HG03521 (cell line): Measurements from ENCODE around the gene SFPQ.
"Not testable (repeated sequence)": the region's sequence is repeated elsewhere in the genome, so short reads cannot be mapped to it uniquely, and the experiment has no call there.

Experiments used
- ATAC-seq: cut with Tn5 transposase; IDR thresholded peaks from one replicate; pipeline ENCODE4 v1.9.1; 2021; ENCODE audit warnings: mild to moderate bottlenecking, moderate library complexity; ENCODE audit not compliant: unreplicated experiment

The SFPQ gene

DNA sequence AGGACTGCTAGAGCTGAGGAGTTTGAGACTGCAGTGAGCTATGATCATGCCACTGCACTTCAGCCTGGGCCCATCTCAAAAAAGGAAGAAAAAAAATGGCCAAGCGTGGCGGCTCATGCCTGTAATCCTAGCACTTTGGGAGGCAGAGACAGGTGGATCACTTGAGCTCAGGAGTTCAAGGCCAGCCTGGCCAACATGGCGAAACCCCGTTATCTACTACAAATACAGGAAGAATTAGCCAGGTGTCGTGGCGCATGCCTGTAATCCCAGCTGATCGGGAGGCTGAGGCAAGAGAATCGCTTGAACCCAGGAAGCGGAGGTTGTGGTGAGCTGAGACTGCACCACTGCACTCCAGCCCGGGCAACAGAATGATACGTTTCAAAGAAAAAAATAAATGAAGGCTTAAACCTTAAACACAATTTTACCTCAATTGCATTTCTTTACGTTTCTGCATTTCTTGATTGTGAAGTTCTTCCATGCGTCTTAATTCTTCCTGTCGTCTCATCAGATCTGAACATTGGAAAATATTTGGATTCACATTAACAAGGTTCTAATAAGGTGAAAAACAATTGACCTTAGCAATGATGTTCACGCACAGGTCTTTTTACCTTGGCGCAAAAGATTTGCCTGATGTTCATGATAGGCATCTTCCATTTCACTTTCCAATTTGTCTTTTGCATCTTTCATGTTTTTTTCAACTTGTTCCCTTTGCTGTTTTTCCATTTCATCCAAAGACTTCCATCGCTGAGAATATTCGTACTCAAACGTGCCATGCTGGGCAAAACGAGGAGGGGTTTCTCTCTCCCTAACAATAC lies 4.2 kb downstream of the SFPQ start:
- ATAC-seq = no peak

DNA sequence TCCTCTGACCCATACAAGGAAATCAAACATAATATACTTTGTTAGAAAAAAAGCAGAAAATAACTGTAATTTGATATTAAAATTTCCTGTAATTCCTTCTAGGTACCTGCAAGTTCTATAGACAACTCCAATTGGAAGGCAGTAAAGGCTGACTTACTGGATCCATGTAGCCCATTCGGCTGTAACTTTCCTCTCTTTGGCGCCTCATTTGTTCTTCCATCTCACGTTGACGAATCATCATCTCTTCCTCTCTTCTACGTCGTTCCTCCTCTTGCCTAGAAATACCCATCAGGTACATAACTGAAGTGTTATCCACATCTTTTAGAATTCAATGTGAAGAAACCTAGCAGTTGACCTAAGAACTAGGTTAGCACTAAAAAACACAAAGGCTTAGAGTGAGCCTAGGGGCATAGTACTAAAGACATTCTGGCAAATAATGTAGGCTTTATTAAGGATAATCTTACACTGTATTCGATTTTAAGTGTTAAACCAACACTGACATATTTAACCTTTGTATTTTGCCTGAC lies 5.1 kb downstream of the SFPQ start:
- no peak for ATAC-seq

DNA sequence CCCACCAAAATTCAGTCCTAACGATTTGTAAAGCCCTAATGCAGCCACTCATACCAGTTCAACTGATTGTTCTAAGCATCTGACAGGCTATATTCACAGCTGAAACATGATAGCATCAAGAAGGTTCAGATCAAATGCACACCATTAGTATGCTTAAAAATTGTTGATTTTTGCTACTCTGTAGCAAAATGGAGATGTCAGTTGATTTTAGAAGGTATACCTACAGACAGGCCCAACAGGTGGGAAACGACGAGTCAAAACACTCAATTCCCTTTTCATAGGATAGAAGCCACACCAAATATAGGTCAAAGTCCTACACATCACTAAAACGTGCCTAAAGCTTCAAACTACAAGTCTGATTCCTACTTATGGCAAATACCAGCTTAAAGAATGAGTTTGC lies 6.7 kb downstream of the SFPQ start:
- ATAC-seq = no peak

DNA sequence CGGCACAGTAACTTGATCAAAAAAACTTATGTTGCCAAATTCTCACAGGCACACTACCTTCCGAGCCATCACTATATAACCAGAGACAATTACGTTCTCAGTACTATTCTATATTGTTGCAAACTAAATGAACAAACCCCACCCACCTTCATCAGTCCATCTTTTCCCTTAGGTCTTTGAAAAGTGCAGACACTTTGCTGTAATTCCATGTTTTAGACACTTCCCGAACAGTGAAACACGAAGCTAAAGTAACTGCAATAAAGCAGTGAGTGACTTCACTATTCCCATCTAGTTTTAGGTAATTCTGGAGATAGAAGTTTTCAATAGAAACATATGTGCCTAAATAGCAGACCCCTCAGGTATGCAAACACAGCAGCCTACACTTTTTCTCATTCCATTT lies 7.7 kb downstream of the SFPQ start:
- ATAC-seq = no peak

DNA sequence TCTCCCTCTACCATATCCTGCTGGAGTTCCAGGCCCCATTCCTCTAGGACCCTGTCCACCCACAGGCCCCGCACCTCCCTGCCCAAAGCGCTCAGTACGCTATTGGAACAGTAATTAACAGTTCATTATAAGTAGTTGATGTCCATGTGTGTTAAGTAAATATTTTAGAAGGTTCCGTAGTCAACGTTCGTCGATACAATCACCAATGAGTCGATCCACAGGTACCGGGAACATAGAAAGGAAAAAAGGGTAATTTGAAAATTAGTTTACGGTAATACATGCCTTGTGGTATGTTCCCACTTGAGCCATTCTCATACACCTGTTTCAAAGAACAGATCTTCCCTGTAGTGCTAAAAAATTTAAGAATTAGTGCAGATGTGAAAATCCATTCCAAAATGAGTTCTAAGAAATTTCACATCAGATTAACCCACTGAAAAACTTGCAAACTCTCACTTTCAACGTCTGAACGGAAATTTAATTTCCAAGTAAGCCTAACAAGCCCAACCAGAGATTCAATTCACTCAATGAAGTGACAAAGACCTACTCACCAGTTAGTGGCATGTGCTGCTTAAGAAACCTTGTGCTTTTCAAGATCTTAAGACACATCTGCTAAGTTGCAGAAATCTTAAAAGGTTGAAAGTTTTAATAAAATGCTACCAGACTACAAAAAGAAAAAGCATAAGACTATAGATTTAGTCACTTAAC lies 8.3 kb downstream of the SFPQ start:
- no peak for ATAC-seq

DNA sequence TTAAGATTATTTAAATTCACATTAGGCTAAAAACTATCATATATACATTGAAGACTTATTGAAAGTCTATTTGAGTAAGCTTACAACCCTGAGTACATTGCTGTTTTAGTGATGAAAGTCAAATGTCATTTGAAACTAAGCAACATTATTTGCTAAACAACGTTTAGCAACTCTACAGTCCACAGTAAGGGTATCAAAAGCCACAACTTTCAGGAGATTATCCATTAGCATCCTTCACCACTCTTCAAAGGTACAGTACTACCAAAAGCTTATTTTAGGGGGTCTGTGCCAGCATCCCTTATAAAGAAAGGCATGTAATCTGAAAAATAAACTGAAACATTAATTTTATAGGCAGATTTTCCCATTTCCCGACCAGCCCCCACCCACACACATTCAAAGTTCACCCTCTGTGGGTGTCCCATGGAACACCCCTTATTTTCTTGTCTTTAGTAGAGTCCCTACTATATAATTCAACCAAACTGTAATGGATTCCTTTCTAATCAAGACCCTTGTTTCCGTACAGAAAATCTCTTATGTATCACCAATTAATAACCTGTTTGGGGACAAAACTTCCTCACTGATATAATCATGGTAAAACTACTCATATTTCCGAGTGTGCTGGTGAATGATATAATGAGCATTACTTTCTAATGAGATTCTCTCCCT lies 11.0 kb downstream of the SFPQ start:
- ATAC-seq = no peak

DNA sequence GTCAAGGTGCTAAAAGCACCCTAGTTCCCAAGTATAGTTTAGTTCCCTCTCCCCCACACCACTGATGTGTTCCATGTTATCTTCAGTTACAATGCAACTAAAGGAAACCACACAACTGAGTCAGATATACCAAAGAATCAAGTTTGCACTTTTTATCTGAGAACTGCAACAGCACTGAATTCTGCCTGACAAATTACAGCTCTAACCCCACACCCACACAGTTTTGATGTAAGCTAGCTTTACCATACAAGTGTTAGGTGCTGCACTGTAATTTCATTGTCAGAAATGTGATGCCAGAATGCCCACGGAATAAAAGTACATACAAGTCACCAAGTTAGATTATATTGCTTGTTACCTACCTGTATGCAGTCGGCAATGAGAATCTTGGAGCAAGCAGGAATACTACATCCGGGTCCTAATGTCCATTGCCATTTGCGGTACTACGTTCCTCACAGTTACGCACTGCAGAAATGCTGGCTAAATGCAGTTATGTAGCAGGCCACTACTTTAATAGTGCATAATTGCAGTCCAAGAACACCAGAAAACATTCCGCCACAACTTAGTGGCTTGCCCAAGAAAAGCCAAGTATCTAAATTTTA lies 12.1 kb downstream of the SFPQ start:
- ATAC-seq = no peak

DNA sequence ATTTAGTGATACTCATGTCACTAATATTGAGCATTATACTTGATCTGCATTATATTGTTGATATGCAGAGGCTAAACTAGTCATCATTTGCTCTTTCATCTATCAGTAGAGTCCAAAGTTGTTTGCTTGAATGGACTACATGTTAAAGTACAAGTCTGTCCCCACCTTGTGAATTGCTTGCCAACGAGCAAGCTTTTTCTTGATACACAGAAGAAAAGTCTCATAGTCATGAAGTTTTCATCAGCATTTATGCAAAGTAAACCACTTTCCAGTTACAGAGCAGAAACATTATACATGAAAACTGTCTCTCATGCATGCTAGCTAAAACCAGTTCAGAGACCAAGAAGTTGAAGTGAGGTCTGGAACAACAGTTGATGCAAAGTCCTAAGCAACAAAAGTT lies 13.0 kb downstream of the SFPQ start:
- ATAC-seq = no peak

DNA sequence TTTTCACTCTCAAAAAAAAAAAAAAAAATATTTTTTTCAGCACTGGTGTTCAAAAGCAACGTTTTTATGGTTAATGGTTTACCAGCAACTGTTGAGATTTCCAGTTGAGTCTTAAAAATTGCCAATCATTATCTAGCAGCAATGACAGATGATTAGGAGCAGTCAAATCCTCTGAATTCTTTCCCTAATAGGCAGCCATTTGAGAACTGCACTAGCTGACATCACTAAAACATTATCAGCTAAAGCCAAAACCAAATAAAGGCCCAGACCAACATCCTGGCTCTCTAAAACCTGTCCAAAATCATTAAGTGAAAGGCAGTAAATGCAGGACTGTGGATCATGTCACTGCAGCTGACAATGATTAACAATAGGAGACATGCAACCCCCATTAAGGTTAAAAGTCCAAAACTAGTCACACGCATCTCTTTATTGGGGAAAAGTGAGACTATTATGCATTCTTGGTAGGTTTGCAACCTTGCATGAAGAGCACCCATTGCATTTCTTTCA lies 14.0 kb downstream of the SFPQ start:
- ATAC-seq = no peak

DNA sequence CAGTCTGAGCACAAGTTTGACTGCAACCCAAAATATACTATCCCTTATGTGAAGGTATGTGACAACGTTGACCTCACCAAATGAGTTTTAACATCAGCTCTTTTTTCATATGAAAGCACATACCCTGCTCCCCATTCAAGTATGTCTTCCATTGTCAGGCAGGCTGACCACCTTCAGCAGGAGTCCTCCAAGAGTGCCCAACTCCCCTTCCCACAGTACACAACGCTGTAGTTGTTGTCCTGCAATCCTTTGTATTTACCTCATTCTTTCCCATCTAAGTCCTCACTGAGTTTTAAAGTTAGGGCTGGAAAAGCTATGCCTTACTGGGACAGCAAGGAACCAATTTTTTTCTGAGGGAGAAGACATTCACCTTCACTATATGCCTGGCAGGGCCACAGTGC lies 14.7 kb downstream of the SFPQ start:
- no peak for ATAC-seq

DNA sequence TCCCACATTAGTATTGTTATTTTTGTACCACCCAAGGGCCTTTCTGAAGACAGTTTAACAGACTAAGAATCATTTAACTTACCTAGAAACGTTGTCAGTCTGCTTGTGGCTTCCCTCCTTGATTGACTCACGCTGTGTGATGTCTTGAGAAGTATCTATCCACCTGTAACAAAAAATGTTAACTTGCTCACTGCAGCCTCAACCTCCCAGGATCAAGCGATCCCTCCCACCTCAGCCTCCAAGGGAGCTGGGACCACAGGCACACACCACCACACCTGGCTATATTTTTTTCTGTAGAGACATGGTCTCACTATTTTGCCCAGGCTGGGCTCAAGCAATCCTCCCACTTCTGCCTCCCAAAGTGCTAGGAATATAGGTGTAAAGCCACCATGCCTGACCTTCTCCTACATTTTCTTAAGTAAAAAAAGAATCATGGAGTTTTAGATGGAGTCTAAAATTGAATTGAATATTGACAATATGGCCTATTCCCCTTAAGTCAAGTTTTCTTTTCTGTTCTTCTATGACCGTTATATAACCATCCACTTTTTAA lies 15.6 kb downstream of the SFPQ start:
- no peak for ATAC-seq

DNA sequence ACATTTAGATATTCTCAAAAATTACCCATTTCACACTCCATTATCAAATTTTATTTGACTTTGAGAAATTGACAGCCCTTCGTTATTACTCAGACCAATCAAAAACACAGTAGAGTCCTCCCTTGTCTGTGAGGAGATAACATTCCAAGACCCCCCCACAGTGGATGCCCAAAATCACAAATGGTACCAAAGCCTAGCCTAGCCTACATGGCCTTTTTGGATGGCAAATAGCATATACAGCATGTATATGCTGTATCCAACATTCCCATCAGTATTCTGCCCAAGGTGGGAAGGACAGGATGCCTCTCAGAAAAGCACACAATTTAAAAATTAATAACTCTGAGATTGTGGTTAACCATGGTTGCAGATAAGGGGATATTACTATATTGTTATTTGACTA lies 17.3 kb downstream of the SFPQ start:
- no peak for ATAC-seq

DNA sequence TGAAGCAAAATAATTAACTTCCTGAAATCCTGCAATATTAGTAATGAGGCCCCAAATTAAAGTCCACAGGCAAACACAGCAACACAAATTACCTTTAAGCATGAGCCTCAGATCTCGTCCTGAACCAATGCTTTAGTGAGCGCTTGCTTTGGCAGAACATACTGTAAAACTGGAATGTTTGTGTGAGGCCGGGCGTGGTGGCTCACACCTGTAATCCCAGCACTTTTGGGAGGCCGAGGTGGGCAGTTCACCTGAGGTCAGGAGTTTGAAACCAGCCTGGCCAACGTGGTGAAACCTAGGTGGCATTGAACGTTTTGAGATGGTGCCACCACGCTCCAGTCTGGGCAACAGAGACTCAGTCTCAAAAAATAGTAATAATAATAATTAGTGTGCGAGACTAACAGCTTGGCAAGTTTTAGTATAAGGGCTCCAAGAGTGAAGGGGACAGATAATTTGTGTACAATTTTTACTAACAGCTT lies 17.8 kb downstream of the SFPQ start:
- ATAC-seq = no peak

DNA sequence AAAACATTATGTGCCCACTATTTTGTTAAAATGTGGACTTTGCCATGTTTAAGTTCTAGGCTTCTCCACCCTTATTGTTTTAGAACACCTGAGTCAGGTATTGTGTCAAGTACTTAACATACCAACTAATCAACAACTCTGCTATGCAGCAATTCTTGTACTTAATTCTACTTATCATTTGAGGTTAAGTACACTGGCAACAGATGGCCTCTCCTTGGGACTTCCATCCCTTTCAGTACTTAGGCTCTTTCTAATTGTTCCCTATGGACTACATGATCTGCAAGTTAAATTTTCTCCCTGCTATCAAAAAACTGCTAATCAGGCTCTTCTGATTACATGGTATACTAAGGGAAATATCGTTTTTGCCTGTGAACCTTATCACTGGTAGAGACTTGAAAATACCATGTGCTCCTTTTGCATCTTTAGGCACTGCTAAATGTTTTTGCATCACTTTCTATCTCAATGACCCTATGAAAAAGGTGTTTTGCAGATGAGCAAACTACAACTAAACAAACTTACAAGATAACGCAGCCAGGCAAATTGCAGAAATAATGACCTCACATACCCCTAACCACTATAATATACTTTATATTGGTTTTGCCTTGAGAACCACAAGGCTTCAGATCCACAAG lies 18.9 kb downstream of the SFPQ start:
- no peak for ATAC-seq

DNA sequence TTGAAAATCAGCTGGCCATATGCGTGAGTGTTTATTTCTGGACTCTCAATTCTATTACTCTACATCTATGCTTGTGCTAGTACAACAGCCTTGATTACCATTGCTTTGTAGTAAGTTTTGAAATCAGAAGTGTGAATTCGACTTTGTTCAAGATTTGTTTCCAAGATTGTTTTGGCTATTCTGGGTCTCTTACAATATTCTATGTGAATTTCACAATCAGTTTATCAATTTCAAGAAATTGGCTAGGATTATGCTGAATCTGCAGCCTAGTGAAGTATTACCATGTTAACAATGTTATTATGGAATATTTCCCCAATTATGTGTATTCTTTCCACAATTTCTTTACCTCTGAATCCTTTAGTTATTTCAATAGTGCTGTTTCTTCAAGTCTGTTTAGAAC lies 19.5 kb downstream of the SFPQ start:
- ATAC-seq = no peak

DNA sequence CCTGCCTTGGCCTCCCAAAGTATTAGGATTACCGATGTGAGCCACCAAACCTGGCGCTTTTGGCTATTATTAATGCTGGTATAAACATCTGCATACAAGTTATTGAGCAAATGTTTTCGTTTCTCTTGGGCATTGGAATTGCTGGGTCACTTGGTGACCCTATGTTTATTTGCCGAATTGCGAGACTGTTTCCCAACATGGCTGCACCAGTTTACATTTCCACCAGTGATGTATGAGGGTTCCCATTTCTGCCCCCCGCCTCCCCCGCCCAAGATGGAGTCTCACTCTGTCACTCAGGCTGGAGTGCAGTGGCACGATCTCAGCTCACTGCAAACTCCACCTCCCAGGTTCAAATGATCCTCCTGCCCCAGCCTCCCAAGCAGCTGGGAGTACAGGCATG lies 20.9 kb downstream of the SFPQ start:
- no peak for ATAC-seq

DNA sequence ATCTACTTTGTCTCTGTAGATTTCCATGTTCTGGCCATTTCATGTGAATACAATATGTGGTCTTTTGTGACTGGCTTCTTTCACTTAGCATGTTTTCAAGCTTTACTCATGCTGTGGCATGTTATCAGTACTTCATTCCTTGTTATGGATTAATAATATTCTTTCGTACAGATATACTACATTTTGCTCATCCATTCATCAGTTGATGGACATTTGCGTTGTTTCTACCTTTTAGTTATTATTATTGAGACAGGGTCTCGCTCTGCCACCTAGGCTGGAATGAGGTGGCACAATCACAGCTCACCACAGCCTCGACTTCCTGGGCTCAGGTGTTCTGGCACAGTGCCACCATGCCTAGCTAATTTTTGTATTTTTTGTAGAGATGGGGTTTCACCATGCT lies 21.4 kb downstream of the SFPQ start:
- no peak for ATAC-seq

DNA sequence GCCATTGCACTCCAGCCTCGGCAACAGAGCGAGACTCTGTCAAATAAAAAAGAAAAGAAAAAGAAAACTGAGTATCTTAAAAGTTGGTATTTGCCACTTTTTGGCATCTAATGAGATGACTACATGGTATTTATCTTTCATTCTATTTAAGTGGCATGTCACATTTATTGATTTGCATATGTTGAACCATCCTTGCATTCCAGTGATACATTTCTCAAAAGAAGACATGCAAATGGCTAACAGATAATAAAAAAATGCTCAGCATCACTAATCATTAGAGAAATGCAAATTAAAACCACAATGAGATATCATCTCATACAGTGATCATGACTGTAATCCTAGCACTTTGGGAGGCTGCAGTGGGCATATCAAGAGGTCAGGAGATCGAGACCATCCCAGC lies 28.1 kb downstream of the SFPQ start:
- ATAC-seq = no peak

DNA sequence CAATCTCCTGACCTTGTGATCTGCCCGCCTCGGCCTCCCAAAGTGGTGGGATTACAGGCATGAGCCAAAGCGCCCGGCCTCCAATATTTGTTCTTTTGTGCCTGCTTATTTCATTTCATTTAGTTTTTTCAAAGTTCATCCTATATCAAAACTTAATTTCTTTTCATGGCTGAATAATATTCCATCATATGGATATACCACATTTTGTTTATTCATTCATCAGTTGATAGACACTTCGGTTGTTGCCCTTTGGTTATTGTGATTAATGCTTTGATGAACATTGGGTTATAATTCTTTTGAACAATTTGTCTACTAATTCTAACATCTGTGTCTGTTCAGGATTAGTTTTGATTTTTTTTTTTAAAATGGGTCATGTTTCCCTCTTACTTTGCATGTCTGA lies 41.7 kb downstream of the SFPQ start:
- ATAC-seq = no peak

DNA sequence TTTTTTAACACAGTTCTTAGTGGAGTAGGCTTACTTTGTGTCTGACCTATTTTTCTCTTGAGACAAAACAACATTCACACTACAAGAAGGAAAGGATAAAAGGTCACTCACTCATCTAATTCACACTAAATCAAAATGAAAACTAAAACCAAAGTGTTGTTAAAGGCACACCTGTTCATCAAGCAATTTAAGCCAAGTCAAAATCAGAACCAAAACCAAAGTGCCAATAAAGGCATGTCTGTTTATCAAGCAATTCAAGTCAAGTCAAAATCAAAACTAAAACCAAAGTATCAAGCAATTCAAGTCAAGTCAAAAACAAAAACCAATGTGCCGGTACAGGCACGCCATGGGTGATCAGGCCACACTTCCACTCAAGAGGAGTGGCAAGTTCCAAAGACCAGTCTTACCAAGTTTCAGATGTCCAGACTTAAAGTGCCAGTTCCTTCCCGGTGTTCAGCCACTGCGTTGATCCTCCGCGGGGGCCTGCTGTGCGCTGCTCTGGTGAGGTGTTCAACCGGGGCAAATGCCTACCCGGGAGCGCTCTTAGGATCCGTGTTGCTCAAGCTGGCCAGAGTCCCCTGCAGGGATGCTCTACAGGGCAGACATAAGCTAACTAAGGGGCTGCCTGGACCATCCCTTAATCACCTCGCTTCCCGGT lies 46.9 kb downstream of the SFPQ start:
- not testable (repeated sequence) for ATAC-seq
